Choroid plexus epithelial cell (primary cell): ENCODE measurements around the gene LSM14A.
"Not testable (repeated sequence)": the region's sequence is repeated elsewhere in the genome, so short reads cannot be mapped to it uniquely, and the experiment has no call there.

ENCODE experiments used
- DNase-seq: peaks from one replicate; pipeline ENCODE4 v3.0.0-alpha.2; 2010; ENCODE audit warnings: low read depth
- H3K4me3 ChIP-seq: 2 replicates; pipeline ENCODE4 v1.5.1; 2011; ENCODE audit warnings: low read depth, mild to moderate bottlenecking, control low read depth, low read length, moderate library complexity
- TF ChIP-seq, protein P1 (sequence below): conservative IDR thresholded peaks from 2 replicates; pipeline ENCODE4 v1.5.1; 2011; ENCODE audit warnings: low read depth, mild to moderate bottlenecking, control low read depth, inconsistent platforms, low read length, moderate library complexity

LSM14A gene

DNA sequence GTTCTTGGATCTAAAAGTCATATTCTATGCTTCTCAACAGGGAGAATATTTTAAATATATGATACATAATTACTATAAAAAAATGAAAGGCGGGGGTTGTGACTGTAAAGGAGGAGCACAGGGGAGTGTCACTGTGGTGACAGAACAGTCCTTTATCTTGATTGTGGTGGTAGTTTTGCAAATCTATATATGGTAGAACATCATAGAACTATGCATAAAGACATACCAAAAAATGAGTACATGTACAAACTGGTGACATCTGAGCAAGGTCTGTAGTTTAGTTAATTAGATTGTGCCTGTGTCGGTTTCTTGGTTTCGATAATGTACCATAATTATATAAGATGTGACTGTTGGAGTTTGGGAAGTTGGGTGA lies 43.3 kb downstream of the LSM14A start:
- no peak overlapping the region for H3K4me3 ChIP-seq
- no peak for DNase-seq
- TF ChIP-seq, protein P1, sequence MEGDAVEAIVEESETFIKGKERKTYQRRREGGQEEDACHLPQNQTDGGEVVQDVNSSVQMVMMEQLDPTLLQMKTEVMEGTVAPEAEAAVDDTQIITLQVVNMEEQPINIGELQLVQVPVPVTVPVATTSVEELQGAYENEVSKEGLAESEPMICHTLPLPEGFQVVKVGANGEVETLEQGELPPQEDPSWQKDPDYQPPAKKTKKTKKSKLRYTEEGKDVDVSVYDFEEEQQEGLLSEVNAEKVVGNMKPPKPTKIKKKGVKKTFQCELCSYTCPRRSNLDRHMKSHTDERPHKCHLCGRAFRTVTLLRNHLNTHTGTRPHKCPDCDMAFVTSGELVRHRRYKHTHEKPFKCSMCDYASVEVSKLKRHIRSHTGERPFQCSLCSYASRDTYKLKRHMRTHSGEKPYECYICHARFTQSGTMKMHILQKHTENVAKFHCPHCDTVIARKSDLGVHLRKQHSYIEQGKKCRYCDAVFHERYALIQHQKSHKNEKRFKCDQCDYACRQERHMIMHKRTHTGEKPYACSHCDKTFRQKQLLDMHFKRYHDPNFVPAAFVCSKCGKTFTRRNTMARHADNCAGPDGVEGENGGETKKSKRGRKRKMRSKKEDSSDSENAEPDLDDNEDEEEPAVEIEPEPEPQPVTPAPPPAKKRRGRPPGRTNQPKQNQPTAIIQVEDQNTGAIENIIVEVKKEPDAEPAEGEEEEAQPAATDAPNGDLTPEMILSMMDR: no peak

DNA sequence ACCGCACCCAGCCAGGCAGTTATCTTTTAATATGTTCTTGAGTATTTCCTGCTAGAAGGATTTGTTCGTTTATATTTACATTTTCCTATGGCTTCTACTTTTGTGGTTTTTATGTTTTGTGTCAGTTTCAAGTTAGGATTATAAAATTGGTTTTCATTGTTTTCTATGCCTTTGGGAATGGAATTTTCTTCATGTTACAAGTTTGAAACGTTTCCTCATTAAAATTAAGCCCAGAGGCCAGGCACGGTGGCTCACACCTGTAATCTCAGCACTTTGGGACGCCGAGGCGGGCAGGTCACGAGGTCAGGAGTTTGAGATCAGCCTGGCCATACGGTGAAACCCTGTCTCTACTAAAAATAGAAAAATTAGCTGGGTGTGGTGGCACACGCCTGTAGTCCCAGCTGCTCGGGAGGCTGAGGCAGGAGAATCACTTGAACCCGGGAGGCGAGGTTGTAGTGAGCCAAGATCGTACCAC lies 44.5 kb downstream of the LSM14A start:
- not testable (repeated sequence) for DNase-seq

DNA sequence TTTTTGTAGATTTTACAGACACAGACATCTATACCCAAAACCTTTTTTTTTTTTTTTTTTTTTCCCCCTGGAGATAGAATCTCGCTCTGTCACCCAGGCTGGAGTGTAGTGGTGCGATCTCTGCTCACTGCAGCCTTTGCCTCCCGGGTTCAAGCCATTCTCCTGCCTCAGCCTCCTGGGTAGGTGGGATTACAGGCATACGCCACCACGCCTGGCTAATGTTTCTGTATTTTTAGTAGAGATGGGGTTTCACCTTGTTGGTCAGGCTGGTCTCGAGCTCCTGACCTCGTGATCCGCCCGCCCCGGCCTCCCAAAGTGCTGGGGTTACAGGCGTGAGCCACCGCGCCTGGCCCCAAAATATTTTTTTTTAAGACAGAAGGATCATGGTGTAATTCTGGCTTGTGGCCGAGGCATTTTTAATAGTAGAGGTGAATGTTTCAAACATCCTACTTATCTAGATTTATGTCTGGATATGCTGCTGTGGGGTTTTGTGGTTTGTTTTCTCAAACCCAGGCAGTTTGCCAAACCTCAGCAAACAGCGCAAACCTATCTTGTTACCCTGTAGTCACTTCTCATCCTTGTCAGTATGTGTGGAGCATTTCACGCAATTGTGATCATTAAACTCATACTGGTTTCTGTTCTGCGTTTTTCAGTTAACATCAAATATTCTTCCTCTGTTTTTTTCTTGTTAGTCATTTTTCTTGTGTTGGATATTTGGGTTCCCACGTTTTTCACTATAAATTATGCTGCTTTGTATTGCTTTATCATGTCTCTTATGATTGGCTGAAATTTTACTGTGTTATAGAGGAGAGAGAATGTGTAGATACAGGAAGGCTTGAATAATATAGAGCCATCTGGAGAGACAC lies 45.9 kb downstream of the LSM14A start:
- DNase-seq: peak; percentile 99
- TF ChIP-seq, protein P1: no peak
- H3K4me3 ChIP-seq: no peak overlapping the region

More for the DNA sequence above, 44.5 kb downstream of the LSM14A start:
- H3K4me3 ChIP-seq: not testable (repeated sequence)

DNA sequence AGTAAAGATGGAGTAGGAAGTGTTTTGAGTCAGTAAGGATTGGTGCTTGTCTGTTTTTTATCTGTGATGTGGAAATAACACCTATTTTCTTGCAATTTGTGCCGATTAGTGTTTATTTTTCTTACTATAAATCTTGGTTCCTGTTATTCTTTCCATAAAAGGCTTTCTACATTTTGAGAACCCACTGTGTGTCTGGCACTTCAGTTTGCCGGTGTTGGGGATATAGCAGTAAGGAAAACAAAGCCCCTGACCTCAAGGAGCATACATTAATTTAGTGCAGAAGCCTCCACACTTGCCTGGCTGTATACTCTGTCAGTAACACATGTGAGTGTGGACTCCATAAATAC lies 46.5 kb downstream of the LSM14A start:
- no peak for DNase-seq
- TF ChIP-seq, protein P1: no peak
- H3K4me3 ChIP-seq: no peak overlapping the region

DNA sequence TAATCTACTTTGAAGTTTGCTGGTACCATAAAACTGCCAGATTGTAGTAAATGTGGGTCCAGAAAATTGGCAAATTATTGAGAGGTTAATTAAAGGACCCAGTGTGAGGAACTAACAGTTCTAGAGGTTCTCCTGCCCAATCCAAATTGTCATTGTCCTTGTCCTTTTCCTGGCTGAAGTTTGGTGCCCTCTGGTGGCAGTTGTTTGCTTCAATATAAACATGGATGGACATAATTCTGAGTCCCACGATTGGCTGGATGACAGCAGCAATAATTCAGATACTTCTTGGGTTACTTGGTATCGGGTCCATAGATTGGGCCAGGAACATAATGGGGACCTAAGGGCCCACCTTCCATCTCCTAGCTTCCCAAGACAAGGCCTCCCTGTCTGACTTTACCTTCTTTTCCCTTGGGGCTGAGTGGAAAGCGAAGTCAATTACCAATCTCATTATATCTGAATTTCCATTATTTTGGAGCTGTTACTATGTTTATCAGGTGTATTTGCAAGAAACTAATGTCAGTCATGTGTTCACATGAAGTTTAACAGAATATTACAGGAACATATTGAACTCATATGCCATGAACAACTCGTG lies 48.3 kb downstream of the LSM14A start:
- TF ChIP-seq, protein P1: peak; percentile 85
- H3K4me3 ChIP-seq: no peak overlapping the region

DNA sequence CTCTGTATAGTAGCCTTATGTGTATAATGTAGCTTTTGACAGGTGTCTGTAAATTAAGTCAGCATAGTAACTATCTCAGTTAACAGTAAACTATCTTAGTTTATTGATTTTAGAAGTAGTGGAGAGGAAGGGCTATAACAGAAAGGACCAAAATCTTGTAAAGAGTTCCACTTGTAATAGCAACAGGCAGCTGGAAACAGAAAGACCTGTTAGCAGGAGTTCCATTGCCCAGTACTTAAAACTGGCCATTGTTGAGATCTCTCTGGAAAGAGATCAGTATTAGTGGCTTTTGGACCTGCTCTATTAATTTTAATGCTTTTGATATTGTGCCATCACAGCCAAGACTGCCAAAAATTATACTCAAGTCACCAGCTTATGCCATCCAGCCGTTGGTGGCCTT lies 50.1 kb downstream of the LSM14A start:
- DNase-seq: no peak
- no peak overlapping the region for H3K4me3 ChIP-seq
- TF ChIP-seq, protein P1: no peak

More for the DNA sequence above, 48.3 kb downstream of the LSM14A start:
- peak; percentile 76 for DNase-seq

DNA sequence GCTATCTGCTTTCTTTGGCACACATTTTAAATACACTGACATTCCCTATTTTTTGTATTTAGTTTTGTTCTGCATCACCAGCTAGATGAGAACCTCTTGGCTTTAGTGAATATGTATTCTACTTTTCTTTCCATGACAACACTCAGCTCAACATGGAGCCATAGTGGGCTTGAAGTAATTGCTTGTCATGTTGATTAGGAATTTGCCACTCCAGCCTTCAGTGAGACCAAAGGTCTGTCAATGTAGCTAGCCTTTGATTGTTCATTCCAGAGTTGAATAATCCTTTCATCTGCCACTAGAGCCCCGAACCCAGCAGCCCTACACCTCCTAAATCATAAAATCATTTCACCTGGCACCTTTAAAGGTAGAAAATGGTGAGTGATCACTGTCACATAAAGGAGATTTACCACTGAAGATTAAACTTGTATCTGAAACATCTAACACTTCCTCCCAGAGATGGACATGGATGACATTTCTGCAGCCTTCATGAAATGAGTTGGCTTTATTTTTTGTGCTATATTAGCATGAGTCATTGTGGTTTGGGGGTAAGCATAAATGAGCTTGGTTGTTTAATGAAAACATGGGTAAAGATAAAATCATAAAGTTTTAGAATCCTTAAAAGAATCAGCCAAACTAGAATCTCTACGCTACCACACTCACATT lies 52.8 kb downstream of the LSM14A start:
- peak; percentile 63 for DNase-seq
- TF ChIP-seq, protein P1: no peak
- no peak overlapping the region for H3K4me3 ChIP-seq
